Panc1 (cell line): ENCODE results near the gene LETMD1. TPM values are rescaled to one million over a fixed set of nuclear protein-coding genes. Genes with fewer than 3 reads are reported as not detected.

ENCODE experiments used
- ATAC-seq: fragments of 200-7000 bp; cut with Tn5 transposase; 2 replicates; pipeline ENCODE4 v1.9.1; 2020; ENCODE audit warnings: mild to moderate bottlenecking, moderate library complexity
- BruUV-seq: library from RNA; stranded (reverse); fragments of 400-500 nt; replicated peaks from 2 replicates; lab custom pipeline; 2021; lab: Mats Ljungman, UMichigan
- CTCF ChIA-PET: fragments of 300-600 bp; sonication (Branson Sonifier 250); formaldehyde crosslinking; loops from one replicate; lab custom pipeline; 2022; ENCODE audit warnings: antibody characterized with exemption; lab: Charles Lee
- POLR2A ChIA-PET: fragments of 300-600 bp; sonication (Branson Sonifier 250); formaldehyde crosslinking; loops from one replicate; lab custom pipeline; 2022; ENCODE audit warnings: antibody characterized with exemption; lab: Charles Lee
- DNase-seq: peaks from one replicate; pipeline ENCODE4 v3.0.0-alpha.2; 2010; ENCODE audit warnings: low read depth, low spot score
- H3K27ac ChIP-seq: 2 replicates; pipeline ENCODE4 v1.5.1; 2011; ENCODE audit warnings: mild to moderate bottlenecking, low read length, inconsistent platforms
- H3K27me3 ChIP-seq: fragments of 200-500 bp; sonication (Bioruptor generic); 2 replicates; pipeline ENCODE4 v1.6.0; 2014; ENCODE audit warnings: low read length, inconsistent platforms; ENCODE audit not compliant: control insufficient read depth, insufficient read depth
- H3K36me3 ChIP-seq: fragments of 200-500 bp; sonication (Bioruptor generic); 2 replicates; pipeline ENCODE4 v1.5.1; 2014; ENCODE audit warnings: inconsistent platforms, mild to moderate bottlenecking, low read length, moderate library complexity; ENCODE audit not compliant: control insufficient read depth, insufficient read depth
- H3K4me1 ChIP-seq: 2 replicates; pipeline ENCODE4 v1.5.1; 2011; ENCODE audit warnings: inconsistent platforms, mild to moderate bottlenecking, low read length, moderate library complexity; ENCODE audit not compliant: control insufficient read depth, insufficient read depth
- H3K4me3 ChIP-seq, 2 experiments: 2 replicates each; pipeline ENCODE4 v1.5.1; 2011 to 2012; ENCODE audit warnings: low read depth in 2 of 2, low read length in 2 of 2, mild to moderate bottlenecking in 2 of 2, inconsistent platforms in 1 of 2, moderate library complexity in 1 of 2
- H3K9me3 ChIP-seq: fragments of 200-500 bp; sonication (Bioruptor generic); 2 replicates; pipeline ENCODE4 v1.5.1; 2014; ENCODE audit warnings: low read depth, mild to moderate bottlenecking, inconsistent platforms, low read length, moderate library complexity; ENCODE audit not compliant: control insufficient read depth, insufficient read depth
- POLR2AphosphoS5 ChIP-seq: IDR thresholded peaks from 2 replicates; pipeline ENCODE4 v1.6.1; 2012; ENCODE audit warnings: mild to moderate bottlenecking, low read depth, low read length, moderate library complexity
- SIN3A ChIP-seq: IDR thresholded peaks from 2 replicates; pipeline ENCODE4 v1.6.1; 2012; ENCODE audit warnings: low read depth, mild to moderate bottlenecking, low read length, moderate library complexity, borderline replicate concordance; ENCODE audit not compliant: insufficient read depth
- TCF7L2 ChIP-seq: IDR thresholded peaks from 2 replicates; pipeline ENCODE4 v1.6.1; 2011; ENCODE audit warnings: mild to moderate bottlenecking, low read depth, low read length, inconsistent platforms
- in situ Hi-C: cut with HindIII; loops from 2 replicates; pipeline ENCODE4 v1.10.0; 2016; ENCODE audit warnings: low sequenced_read_pairs, low pct_unique_long_range_greater_than_20kb
- intact Hi-C: fragments of 100-400 bp; cut with micrococcal nuclease; formaldehyde crosslinking; loops from one replicate; pipeline ENCODE4 v1.10.0; 2022; ENCODE audit not compliant: unreplicated experiment
- total RNA-seq: library from RNA; stranded (reverse); gene quantifications from one replicate; pipeline ENCODE4 v1.2.1, GENCODE V29; 2021; ENCODE audit not compliant: unreplicated experiment
- TF ChIP-seq, protein P1 (sequence below), 2 experiments: IDR thresholded peaks; 2 replicates each; pipeline ENCODE4 v1.6.1; 2011 to 2012; ENCODE audit warnings: low read depth in 2 of 2, control low read depth in 1 of 2, low read length in 1 of 2, mild to moderate bottlenecking in 1 of 2, moderate library complexity in 1 of 2; ENCODE audit not compliant: insufficient read depth in 1 of 2
- TF ChIP-seq, protein P2 (sequence below): fragments of 450-650 bp; IDR thresholded peaks from 2 replicates; pipeline ENCODE4 v1.5.1; 2017; ENCODE audit warnings: mild to moderate bottlenecking

The LETMD1 gene
- total RNA-seq, 1 experiment from 2014 or later = 47.9 TPM

DNA sequence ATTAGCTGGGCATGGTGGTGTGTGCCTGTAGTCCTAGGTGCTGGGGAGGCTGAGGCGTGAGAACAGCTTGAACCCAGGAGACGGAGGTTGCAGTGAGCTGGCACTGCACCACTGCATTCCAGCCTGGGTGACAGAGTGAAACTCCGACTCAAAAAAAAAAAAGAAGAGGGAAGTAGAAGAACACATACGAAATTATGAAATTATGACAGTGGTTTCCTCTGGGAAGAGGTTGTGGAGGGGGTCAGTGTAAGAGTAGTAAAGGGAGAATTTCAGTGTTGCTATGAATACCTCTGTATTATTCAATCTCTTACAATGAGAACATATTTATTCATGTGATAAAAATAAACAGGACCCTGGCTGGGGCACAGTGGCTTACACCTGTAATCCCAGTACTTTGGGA is 60.0 kb downstream of the LETMD1 start:
- Histone ChIP-seq H3K4me3 (no peak overlapping the region), H3K36me3 (peaks cover 24% of the 10 kb centered on the region), H3K9me3 (no peaks in the 10 kb centered on the region), H3K4me1 (no peaks in the 10 kb centered on the region), H3K27ac (no peak overlapping the region), H3K27me3 (no peaks in the 10 kb centered on the region)
- ChIA-PET POLR2A (interaction anchor here (0.6 kb wide), 1 partner anchor 246 kb away, joined by 3 read pairs; no protein-coding TSS in a partner anchor), CTCF (no interaction called here)
- in situ Hi-C loops (no loop called here), intact Hi-C loops (no loop called here)
- DNase-seq = no peak
- BruUV-seq = no TSS peak
- ATAC-seq = no peak
- TF ChIP-seq, protein P1, sequence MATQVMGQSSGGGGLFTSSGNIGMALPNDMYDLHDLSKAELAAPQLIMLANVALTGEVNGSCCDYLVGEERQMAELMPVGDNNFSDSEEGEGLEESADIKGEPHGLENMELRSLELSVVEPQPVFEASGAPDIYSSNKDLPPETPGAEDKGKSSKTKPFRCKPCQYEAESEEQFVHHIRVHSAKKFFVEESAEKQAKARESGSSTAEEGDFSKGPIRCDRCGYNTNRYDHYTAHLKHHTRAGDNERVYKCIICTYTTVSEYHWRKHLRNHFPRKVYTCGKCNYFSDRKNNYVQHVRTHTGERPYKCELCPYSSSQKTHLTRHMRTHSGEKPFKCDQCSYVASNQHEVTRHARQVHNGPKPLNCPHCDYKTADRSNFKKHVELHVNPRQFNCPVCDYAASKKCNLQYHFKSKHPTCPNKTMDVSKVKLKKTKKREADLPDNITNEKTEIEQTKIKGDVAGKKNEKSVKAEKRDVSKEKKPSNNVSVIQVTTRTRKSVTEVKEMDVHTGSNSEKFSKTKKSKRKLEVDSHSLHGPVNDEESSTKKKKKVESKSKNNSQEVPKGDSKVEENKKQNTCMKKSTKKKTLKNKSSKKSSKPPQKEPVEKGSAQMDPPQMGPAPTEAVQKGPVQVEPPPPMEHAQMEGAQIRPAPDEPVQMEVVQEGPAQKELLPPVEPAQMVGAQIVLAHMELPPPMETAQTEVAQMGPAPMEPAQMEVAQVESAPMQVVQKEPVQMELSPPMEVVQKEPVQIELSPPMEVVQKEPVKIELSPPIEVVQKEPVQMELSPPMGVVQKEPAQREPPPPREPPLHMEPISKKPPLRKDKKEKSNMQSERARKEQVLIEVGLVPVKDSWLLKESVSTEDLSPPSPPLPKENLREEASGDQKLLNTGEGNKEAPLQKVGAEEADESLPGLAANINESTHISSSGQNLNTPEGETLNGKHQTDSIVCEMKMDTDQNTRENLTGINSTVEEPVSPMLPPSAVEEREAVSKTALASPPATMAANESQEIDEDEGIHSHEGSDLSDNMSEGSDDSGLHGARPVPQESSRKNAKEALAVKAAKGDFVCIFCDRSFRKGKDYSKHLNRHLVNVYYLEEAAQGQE (IDR thresholded peaks at IDR 0.05; ENCODE audit: insufficient read depth in 1 of 2, low read depth in 2 of 2, low read length in 1 of 2) = no peak
- TF ChIP-seq, protein P2, sequence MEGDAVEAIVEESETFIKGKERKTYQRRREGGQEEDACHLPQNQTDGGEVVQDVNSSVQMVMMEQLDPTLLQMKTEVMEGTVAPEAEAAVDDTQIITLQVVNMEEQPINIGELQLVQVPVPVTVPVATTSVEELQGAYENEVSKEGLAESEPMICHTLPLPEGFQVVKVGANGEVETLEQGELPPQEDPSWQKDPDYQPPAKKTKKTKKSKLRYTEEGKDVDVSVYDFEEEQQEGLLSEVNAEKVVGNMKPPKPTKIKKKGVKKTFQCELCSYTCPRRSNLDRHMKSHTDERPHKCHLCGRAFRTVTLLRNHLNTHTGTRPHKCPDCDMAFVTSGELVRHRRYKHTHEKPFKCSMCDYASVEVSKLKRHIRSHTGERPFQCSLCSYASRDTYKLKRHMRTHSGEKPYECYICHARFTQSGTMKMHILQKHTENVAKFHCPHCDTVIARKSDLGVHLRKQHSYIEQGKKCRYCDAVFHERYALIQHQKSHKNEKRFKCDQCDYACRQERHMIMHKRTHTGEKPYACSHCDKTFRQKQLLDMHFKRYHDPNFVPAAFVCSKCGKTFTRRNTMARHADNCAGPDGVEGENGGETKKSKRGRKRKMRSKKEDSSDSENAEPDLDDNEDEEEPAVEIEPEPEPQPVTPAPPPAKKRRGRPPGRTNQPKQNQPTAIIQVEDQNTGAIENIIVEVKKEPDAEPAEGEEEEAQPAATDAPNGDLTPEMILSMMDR = no peak
- TF ChIP-seq POLR2AphosphoS5 (no peak), SIN3A (no peak), TCF7L2 (no peak)

Other genes starting within 250 kb of the LETMD1 start
- gene TMPRSS12, start 205.4 kb upstream of the LETMD1 start, total RNA-seq = not detected
- not detected for gene HIGD1C, start 95.8 kb upstream of the LETMD1 start, total RNA-seq
- gene SLC11A2, start 21.9 kb upstream of the LETMD1 start, total RNA-seq = 59.9 TPM
- 50.5 TPM for gene CSRNP2, start 35.3 kb downstream of the LETMD1 start, total RNA-seq
- 33.9 TPM for gene TFCP2, start 124.8 kb downstream of the LETMD1 start, total RNA-seq
- 3.1 TPM for gene POU6F1, start 169.7 kb downstream of the LETMD1 start, total RNA-seq
- 197 TPM for gene DAZAP2, start 190.5 kb downstream of the LETMD1 start, total RNA-seq
- gene SMAGP, start 222.1 kb downstream of the LETMD1 start, total RNA-seq = 2.4 TPM